HEK293 (cell line): Measurements from ENCODE around the gene CMIP.
A peak's percentile ranks its signal among the peaks of the same experiment; 100 is the strongest.

Source experiments
- CTCF ChIA-PET: fragments of 350-600 bp; formaldehyde crosslinking; extraction: SDS; loops from one replicate; lab custom pipeline; 2021; ENCODE audit warnings: antibody characterized with exemption; lab: Yijun Ruan, JAX
- POLR2A ChIA-PET: fragments of 300-600 bp; formaldehyde crosslinking; extraction: SDS; loops from one replicate; lab custom pipeline; 2020; ENCODE audit warnings: antibody characterized with exemption, inconsistent platforms; lab: Yijun Ruan, JAX
- H3K27ac ChIP-seq: fragments of 200-500 bp; sonication (Bioruptor generic); 2 replicates; pipeline ENCODE4 v1.5.1; 2014; ENCODE audit warnings: low read depth, low read length, control low read depth, inconsistent platforms; ENCODE audit errors: extremely low read depth
- H3K36me3 ChIP-seq, 2 experiments: fragments of 200-500 bp in 1 of 2; sonication (Bioruptor generic) in 1 of 2; 1 replicate in 1 of 2; 2 replicates in 1 of 2; pipeline ENCODE4 v1.5.1; 2014 to 2017; ENCODE audit warnings: inconsistent platforms in 2 of 2, low read length in 2 of 2; ENCODE audit not compliant: control insufficient read depth in 2 of 2, insufficient read depth in 1 of 2
- H3K4me1 ChIP-seq: fragments of 200-500 bp; sonication (Bioruptor generic); 2 replicates; pipeline ENCODE4 v1.5.1; 2014; ENCODE audit warnings: mild to moderate bottlenecking, low read length, inconsistent platforms; ENCODE audit not compliant: control insufficient read depth, insufficient read depth
- H3K4me3 ChIP-seq: 2 replicates; pipeline ENCODE4 v1.5.1; 2011; ENCODE audit warnings: low read depth, mild to moderate bottlenecking, control low read depth, low read length, moderate library complexity
- H3K9me3 ChIP-seq: fragments of 200-500 bp; sonication (Bioruptor generic); 2 replicates; pipeline ENCODE4 v1.5.1; 2014; ENCODE audit warnings: low read depth, low read length, inconsistent platforms; ENCODE audit not compliant: control insufficient read depth, insufficient read depth
- ATF2 ChIP-seq: fragments of 450-650 bp; formaldehyde crosslinking; IDR thresholded peaks from 2 replicates; pipeline ENCODE4 v1.5.1; 2016; ENCODE audit warnings: missing biosample characterization, missing genetic modification characterization, low read depth
- EGR2 ChIP-seq: fragments of 450-650 bp; formaldehyde crosslinking; IDR thresholded peaks from 2 replicates; pipeline ENCODE4 v1.5.1; 2016; ENCODE audit warnings: low read depth, missing biosample characterization, missing genetic modification characterization
- GLIS1 ChIP-seq: fragments of 450-650 bp; formaldehyde crosslinking; IDR thresholded peaks from 2 replicates; pipeline ENCODE4 v1.5.1; 2016; ENCODE audit warnings: missing biosample characterization, missing genetic modification characterization
- GLIS2 ChIP-seq: fragments of 450-650 bp; formaldehyde crosslinking; IDR thresholded peaks from 2 replicates; pipeline ENCODE4 v1.5.1; 2016; ENCODE audit warnings: missing biosample characterization, missing genetic modification characterization
- KLF1 ChIP-seq: fragments of 450-650 bp; formaldehyde crosslinking; IDR thresholded peaks from 2 replicates; pipeline ENCODE4 v1.5.1; 2016; ENCODE audit warnings: missing biosample characterization, missing genetic modification characterization
- PATZ1 ChIP-seq: fragments of 450-650 bp; formaldehyde crosslinking; IDR thresholded peaks from 2 replicates; pipeline ENCODE4 v1.5.1; 2016; ENCODE audit warnings: missing biosample characterization, missing genetic modification characterization
- PRDM1 ChIP-seq: fragments of 450-650 bp; formaldehyde crosslinking; IDR thresholded peaks from 2 replicates; pipeline ENCODE4; 2016; ENCODE audit warnings: missing biosample characterization, missing genetic modification characterization
- PRDM10 ChIP-seq: fragments of 450-650 bp; formaldehyde crosslinking; IDR thresholded peaks from 2 replicates; pipeline ENCODE4 v1.5.1; 2016; ENCODE audit warnings: missing biosample characterization, missing genetic modification characterization
- RBAK ChIP-seq: fragments of 450-650 bp; formaldehyde crosslinking; IDR thresholded peaks from 2 replicates; pipeline ENCODE4 v1.5.1; 2016; ENCODE audit warnings: missing biosample characterization, missing genetic modification characterization
- SP2 ChIP-seq: fragments of 450-650 bp; formaldehyde crosslinking; IDR thresholded peaks from 2 replicates; pipeline ENCODE4 v1.5.1; 2016; ENCODE audit warnings: missing biosample characterization, missing genetic modification characterization
- TCF7L2 ChIP-seq: IDR thresholded peaks from 2 replicates; pipeline ENCODE4 v1.6.1; 2011; ENCODE audit warnings: low read depth, mild to moderate bottlenecking, inconsistent platforms, low read length, moderate library complexity, borderline replicate concordance
- ZFHX2 ChIP-seq: fragments of 450-650 bp; formaldehyde crosslinking; conservative IDR thresholded peaks from 2 replicates; pipeline ENCODE4 v1.5.1; 2016; ENCODE audit warnings: missing biosample characterization, missing genetic modification characterization
- ZIC2 ChIP-seq: fragments of 450-650 bp; formaldehyde crosslinking; IDR thresholded peaks from 2 replicates; pipeline ENCODE4 v1.5.1; 2016; ENCODE audit warnings: missing biosample characterization, missing genetic modification characterization
- ZNF202 ChIP-seq: fragments of 450-650 bp; formaldehyde crosslinking; IDR thresholded peaks from 2 replicates; pipeline ENCODE4 v1.5.1; 2016; ENCODE audit warnings: missing biosample characterization, missing genetic modification characterization, borderline replicate concordance
- ZNF223 ChIP-seq: fragments of 450-650 bp; formaldehyde crosslinking; IDR thresholded peaks from 2 replicates; pipeline ENCODE4 v1.5.1; 2016; ENCODE audit warnings: missing biosample characterization, missing genetic modification characterization
- ZNF335 ChIP-seq: fragments of 450-650 bp; formaldehyde crosslinking; conservative IDR thresholded peaks from 2 replicates; pipeline ENCODE4 v1.5.1; 2016; ENCODE audit warnings: missing biosample characterization, missing genetic modification characterization
- ZNF366 ChIP-seq: fragments of 450-650 bp; formaldehyde crosslinking; conservative IDR thresholded peaks from 2 replicates; pipeline ENCODE4 v1.5.1; 2016; ENCODE audit warnings: missing biosample characterization, missing genetic modification characterization
- ZNF398 ChIP-seq: fragments of 450-650 bp; formaldehyde crosslinking; IDR thresholded peaks from 2 replicates; pipeline ENCODE4 v1.5.1; 2017; ENCODE audit warnings: missing biosample characterization, missing genetic modification characterization
- ZNF473 ChIP-seq: fragments of 450-650 bp; formaldehyde crosslinking; IDR thresholded peaks from 2 replicates; pipeline ENCODE4 v1.5.1; 2017; ENCODE audit warnings: missing biosample characterization, missing genetic modification characterization
- ZNF530 ChIP-seq: fragments of 450-650 bp; formaldehyde crosslinking; IDR thresholded peaks from 2 replicates; pipeline ENCODE4 v1.5.1; 2016; ENCODE audit warnings: low read depth, missing biosample characterization, missing genetic modification characterization
- ZNF558 ChIP-seq: fragments of 450-650 bp; formaldehyde crosslinking; IDR thresholded peaks from 2 replicates; pipeline ENCODE4 v1.5.1; 2016; ENCODE audit warnings: missing biosample characterization, missing genetic modification characterization
- ZNF571 ChIP-seq: fragments of 450-650 bp; formaldehyde crosslinking; IDR thresholded peaks from 2 replicates; pipeline ENCODE4 v1.5.0; 2017; ENCODE audit warnings: missing biosample characterization, missing genetic modification characterization
- ZNF600 ChIP-seq: fragments of 450-650 bp; formaldehyde crosslinking; IDR thresholded peaks from 2 replicates; pipeline ENCODE4 v1.5.1; 2016; ENCODE audit warnings: missing biosample characterization, missing genetic modification characterization
- ZNF629 ChIP-seq: fragments of 450-650 bp; formaldehyde crosslinking; IDR thresholded peaks from 2 replicates; pipeline ENCODE4 v1.5.1; 2017; ENCODE audit warnings: missing biosample characterization, missing genetic modification characterization
- ZNF660 ChIP-seq: fragments of 450-650 bp; IDR thresholded peaks from 2 replicates; pipeline ENCODE4 v1.5.1; 2018; ENCODE audit warnings: missing biosample characterization, mild to moderate bottlenecking, missing genetic modification characterization
- ZNF768 ChIP-seq: fragments of 450-650 bp; formaldehyde crosslinking; IDR thresholded peaks from 2 replicates; pipeline ENCODE4 v1.5.1; 2018; ENCODE audit warnings: missing biosample characterization, mild to moderate bottlenecking, missing genetic modification characterization

CMIP gene

GRCh38 chr16:81457326-81458133 lies 12.9 kb downstream of the CMIP start:
- POLR2A ChIA-PET = no interaction called here
- peak; percentile 55; the same call in 1 of the 2 replicates for TF ChIP-seq EGR2
- TF ChIP-seq ZNF571 = no peak
- TF ChIP-seq ZNF202 = no peak
- TF ChIP-seq ZNF473 (tag by site-specific recombination) = no peak
- TF ChIP-seq TCF7L2 = peak; percentile 69
- peak; percentile 91 for TF ChIP-seq PRDM10 (tag by site-specific recombination)
- peak; percentile 18; the same call in 1 of the 2 replicates for TF ChIP-seq ZNF600 (tag by site-specific recombination)
- TF ChIP-seq PRDM1 (tag by site-specific recombination) = peak; percentile 92
- peak; percentile 68 for TF ChIP-seq PATZ1 (tag by site-specific recombination)
- TF ChIP-seq KLF1 (tag by site-specific recombination) = 0 out of 2 replicates have a peak, but pooled peaks have one; percentile 11
- no peak for TF ChIP-seq ZNF530
- no peak for TF ChIP-seq ZNF768 (tag by site-specific recombination)
- peak; percentile 79 for TF ChIP-seq ZNF398 (tag by site-specific recombination)
- no peak for TF ChIP-seq SP2 (tag by site-specific recombination)
- TF ChIP-seq ZNF223 (tag by site-specific recombination) = no peak
- TF ChIP-seq ZNF335 (tag by site-specific recombination) = 0 out of 2 replicates have a peak, but pooled peaks have one; percentile 19
- TF ChIP-seq ZNF366 (tag by site-specific recombination) = 0 out of 2 replicates have a peak, but pooled peaks have one; percentile 23
- TF ChIP-seq ZNF558 (tag by site-specific recombination) = no peak
- peak; percentile 55; the same call in 1 of the 2 replicates for TF ChIP-seq GLIS1 (tag by site-specific recombination)
- peak; percentile 45 for TF ChIP-seq ZFHX2 (tag by site-specific recombination)
- 0 out of 2 replicates have a peak, but pooled peaks have one; percentile 12 for TF ChIP-seq GLIS2
- 0 out of 2 replicates have a peak, but pooled peaks have one; percentile 29 for TF ChIP-seq ZNF660
- TF ChIP-seq ATF2 = peak; percentile 6; the same call in 1 of the 2 replicates
- peak; percentile 44; the same call in 1 of the 2 replicates for TF ChIP-seq ZNF629 (tag by site-specific recombination)
- TF ChIP-seq RBAK (tag by site-specific recombination) = peak; percentile 98
- peak; percentile 49; the same call in 1 of the 2 replicates for TF ChIP-seq ZIC2 (tag by site-specific recombination)
- TF ChIP-seq, all 188 proteins: peak for 18
- Histone ChIP-seq H3K4me1 (no peaks in the 10 kb centered on the region), H3K36me3 (peaks cover 0 to 15% of the 10 kb centered on the region in 2 experiments; a peak in 1 of 3 replicates), H3K27ac (no peak overlapping the region), H3K9me3 (no peaks in the 10 kb centered on the region), H3K4me3 (no peak overlapping the region)
- CTCF ChIA-PET = interaction anchor here (0.6 to 0.7 kb wide), 3 partner anchors 8 to 227 kb away, joined by 3 read pairs; no protein-coding TSS in a partner anchor
